Measurements from ENCODE around the gene KRTAP10-4.
"Not testable (repeated sequence)": the region's sequence is repeated elsewhere in the genome, so short reads cannot be mapped to it uniquely, and the experiment has no call there.

KRTAP10-4 gene

DNA sequence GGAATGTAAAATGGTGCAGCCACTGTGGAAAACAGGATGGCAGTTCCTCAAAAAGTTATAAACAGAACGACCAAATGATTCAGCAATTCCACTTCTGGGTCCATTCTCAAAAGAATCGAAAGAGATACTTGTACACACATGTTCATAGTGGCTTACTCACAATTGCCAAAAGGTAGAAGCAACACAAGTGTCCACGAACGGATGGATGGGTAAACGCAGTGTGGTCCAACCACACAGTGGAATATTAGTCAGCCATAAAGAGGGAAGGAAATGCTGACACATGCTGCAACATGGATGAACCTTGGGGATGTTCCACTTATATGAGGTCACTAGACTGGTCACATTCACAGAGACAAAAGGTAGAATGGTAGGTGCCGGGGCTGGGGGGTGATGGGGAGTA lies 38.8 kb upstream of the KRTAP10-4 start:
- no peak for DNase-seq (ENCODE audit: low read depth in 2 of 3, low spot score in 2 of 3)

DNA sequence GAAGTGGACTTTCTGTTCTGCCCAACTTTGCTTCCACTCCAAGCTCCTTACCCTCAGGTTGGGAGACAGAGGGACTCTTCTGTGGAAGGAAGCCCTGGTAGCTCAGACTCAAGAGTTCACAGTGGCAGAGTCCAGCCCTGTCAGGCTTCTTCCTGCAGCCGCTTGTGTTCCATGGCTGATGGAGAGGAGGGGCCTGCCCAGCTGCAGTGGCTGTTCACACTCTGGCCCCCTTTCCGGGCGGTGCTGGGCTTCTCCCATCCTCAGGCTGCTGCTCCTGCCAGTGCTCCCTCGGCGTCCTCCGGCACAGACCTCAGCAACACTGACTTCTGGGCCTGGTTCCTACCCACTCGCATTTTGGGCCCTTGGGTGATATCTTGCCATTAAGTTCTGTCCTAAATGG lies 37.6 kb upstream of the KRTAP10-4 start:
- DNase-seq (ENCODE audit: low read depth in 2 of 3, low spot score in 2 of 3) = no peak

DNA sequence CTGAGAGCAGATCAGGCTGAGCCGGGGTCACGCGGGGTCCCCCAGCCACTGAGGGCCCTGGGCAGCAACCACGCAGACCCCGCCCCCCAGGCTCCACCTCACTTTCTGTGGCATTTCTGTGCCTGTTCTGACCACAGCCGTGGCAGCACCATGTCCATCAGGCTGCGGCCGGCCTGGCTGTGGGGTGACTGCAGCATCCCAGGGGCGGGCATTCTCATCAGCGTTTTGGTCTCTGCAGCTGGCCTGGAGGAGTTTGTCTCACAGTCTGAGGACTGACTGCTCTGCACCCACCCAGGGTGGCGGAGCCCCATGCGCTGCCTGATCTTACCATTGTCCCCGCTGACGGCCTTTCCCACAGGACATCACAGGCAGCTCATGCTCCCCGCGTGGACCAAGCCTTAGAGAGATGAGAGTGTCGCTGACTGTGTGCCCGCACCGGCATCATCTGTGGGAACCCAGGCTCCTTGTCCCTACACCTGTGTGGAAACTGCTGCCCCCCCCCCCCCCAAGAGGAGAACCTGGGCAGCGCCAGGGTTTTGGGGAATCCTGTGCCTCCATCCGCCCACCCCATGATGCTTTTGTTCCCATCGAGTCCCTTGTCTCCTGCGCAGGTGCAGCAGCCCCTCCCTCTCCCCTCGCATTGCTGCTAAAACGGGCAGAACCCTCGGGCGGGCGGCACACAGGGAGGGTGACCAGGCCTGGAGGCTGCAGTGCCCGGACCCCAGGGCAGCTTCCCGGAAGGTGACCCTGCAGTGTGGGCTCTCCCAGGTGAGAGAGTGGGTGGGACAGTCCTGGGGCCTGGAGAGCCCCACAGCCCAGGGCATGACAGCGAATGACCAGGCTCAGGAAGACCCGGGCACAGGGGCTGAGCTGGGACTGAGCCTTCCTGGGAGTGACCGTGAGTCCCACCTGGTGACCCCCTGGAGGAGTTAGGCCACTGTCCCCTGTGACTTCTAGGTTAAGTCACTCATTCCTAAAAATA lies 35.3 kb upstream of the KRTAP10-4 start:
- no peak for DNase-seq (ENCODE audit: low read depth in 2 of 3, low spot score in 2 of 3)

DNA sequence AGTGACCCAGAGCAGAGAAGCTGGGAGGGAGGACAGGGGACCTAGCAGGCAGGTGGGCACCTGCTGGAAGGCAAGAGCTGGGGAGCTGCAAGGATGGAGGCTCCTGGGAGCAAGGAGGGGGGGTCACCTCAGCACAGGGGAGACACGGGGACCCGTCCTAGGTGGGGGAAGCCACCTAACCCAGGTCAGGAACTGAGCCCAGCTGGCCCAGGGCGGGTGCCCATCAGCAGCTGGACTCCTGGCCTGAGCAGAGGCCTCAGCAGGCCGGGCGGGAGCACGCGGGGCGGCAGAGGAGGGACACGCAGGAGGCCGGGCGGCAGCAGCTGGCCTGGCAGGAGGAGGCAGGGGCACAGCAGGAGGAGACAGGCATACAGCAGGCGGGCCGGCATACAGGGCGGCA lies 34.5 kb upstream of the KRTAP10-4 start:
- DNase-seq (ENCODE audit: low read depth in 2 of 3, low spot score in 2 of 3) = no peak

DNA sequence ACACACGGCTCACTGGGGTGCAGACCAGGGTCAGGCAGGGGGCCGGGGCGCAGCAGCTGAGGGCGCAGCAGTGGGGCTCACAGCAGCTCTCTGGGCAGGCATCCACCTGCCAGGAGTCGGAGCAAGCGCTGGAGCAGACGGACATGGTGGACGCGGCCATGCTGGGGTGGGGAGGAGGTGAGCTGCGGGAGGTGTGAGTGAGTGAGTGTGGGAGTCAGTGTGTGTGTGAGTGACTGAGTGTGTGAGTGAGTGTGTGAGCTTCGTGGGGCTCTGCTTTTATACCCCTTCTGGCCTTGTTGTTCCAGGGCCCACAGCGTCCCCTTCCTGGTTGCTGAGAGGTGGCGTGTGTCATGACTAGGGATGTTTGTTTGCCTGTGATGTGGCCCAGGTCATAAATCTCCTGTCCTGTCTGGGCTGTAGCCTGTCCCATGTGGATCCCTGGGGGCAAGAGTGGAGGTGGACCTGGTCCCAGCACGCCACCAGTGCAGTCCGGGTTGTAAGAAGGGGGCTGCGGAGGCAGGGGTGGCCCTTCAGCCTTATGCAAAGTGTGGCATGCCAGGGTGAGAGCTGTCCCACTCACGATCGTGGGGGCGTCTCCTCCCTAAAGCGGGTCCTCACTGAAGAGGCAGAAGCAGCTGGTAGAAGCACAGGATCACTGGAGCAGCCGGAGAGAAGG lies 33.4 kb upstream of the KRTAP10-4 start, which contains the start of gene KRTAP10-1:
Gene KRTAP10-1 (minus strand): TSS at position 205 of the 676 bp plus-strand sequence. CDS start 45 bp downstream, at position 160.
- DNase-seq (ENCODE audit: low read depth in 2 of 3, low spot score in 2 of 3) = no peak

DNA sequence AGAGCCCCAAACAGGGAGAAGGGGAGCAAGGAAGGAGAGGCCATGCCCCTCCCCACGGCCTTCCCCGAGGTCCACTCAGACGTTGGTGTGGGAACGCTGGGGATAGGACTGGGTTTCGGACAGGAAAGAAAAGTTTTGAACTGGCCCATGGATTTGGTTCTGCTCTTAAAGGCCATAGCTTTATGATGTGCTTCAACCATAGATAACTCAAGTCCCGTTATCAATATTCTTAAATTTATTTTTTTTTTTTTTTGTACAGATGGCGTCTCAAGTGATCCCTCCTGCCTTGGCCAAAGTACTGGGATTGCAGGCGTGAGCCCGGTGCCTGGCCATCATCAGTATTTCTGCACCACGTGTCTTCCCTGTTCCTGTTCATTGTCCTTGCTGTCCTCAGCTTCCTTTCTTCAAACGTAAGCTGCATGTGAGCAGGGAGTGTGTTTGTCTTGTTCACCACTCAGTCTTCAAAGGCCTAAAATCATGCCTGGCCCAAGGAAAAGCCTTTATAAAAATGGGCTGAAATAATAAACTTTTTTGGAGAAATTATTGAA lies 32.7 kb upstream of the KRTAP10-4 start:
- no peak for DNase-seq (ENCODE audit: low read depth in 2 of 3, low spot score in 2 of 3)

DNA sequence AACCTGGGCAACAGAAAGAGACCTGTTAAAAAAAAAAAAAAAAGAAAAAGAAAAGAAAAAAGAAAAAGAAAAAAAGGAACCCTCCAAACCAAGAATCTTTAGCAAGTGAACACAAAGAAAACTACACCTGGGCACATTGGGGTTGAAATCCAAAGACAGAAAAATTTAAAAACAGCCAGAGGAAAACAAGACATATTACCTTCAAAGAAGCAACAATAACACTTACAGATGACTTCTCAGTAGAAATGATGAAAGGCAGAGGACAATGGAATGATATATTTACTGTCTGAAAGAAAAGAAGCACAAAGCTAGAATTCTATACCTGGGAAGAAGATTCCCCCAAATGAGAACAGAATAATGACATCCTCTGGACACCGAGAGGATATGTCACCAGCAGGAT lies 30.8 kb upstream of the KRTAP10-4 start:
- DNase-seq (ENCODE audit: low read depth in 2 of 3, low spot score in 2 of 3) = no peak

DNA sequence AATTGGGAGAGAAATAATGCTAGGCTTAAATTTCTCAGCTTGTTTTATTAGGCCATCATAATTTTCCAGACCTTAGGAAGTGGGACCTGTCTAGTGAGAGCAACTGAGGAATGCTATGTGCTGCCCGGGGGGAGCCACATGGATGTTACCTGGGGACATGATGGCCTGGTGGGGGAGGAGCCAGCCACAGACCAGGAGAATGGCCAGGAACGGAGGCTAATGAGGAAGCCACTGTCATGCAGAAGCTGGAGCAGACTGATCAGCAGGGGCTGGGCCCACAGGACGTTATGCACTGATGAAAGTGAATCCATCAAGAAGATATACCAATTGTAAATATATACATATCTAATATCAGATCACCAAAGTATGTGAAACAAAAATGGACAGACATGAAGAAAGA lies 29.0 kb upstream of the KRTAP10-4 start:
- DNase-seq (ENCODE audit: low read depth in 2 of 3, low spot score in 2 of 3) = no peak

DNA sequence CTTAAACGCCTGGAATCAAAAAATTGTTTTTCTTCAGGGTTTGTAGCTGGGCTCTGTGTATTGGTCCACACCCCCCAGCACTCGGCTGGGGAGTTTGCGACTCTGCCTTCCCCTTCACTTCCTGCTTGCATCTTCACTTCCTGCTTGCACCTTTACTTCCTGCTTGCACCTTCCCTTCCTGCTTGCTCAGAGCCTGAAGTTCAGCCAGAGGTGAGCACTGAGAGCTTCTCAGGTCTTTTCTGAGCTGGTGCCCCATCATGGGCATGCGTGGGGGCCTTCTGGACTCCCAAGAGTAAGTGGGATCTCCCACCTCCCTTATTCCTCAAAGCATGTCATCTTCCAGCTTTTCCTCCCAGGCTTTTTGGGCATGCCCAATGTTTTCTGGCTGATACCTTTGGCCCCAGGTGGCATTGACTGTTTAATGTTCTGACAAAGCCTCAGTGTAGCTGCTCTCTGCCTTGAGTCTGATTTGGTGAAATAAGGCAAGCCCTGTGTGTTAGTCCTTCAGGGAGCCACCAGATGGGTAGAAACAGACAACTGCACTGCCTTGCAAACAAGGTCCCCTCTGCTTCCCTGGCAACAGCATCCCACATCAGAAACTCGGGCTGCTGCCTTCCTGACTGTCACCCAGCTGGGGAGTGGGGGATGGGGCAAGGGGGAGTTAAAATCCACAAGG lies 25.7 kb upstream of the KRTAP10-4 start:
- no peak for DNase-seq (ENCODE audit: low read depth in 2 of 3, low spot score in 2 of 3)

DNA sequence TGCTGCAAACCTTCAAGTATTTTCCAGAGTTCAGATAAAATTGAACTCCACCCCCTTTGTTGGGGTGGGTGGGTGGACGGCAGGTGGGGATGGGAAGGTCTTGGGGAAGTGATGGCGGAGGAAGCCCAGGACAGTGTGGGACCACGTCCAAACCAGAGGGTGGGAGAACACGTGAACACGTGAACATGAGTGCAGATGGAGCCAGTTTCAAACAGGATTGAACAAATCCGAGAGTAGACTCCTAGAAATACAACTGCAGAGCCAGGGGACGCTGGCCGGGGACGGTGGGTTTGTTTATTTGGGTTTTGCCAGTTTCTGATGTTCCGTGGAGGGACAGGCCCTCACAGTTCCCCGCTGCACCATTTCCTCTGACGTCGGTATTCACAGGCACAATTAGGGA lies 25.1 kb upstream of the KRTAP10-4 start:
- DNase-seq (ENCODE audit: low read depth in 2 of 3, low spot score in 2 of 3) = no peak

DNA sequence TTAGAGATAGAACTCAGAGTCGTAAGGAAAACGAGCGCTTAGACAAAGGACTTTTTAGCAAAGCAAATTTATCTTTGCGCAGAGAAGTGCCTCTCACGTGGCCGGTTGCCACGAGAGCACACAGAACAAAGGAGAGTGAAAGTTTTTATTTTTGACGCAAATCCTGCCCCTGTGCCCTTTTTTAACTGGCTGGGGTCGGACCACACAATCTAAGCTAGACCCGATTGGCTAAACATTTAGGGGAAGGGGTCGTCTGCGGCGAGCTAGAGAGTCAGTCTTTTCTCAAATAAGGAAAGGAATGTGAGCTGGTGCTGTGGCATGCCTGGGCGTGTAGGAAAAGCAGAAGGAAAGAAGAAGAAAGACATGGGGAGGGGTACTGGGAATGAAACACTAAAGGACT lies 24.6 kb upstream of the KRTAP10-4 start:
- no peak for DNase-seq (ENCODE audit: low read depth in 2 of 3, low spot score in 2 of 3)

DNA sequence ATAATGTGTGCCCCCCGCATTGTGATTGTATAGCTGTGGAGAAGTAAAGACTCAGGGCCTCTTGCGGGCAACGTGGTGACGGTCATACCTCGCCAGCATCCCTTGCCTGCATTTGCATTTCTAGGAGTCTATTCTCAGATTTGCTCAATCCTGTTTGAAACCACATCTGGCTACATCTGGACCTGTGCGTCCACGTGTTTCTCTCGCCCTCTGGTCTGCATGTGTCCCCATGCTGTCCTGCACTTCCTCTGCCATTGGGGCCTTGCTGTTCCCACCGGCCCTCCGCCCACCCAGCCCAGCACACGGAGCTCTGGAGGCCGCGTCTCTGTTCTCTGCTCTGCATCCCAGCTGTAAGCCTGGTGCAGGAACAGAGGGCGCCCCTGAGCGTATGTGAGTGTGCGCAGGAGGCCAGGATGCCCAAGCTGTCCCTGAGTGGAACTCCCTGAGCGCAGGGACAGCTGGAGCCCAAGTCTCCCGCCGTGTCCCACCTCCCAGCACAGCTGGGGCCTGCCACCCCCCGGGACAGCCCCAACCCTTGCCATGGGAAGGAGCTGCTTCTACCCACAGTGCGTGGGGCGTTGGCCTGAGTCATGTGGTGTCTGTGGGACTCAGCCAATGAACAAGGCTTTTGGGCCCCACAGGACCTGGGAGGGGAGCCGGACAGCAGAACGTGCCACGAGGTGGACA lies 23.9 kb upstream of the KRTAP10-4 start:
- no peak for DNase-seq (ENCODE audit: low read depth in 2 of 3, low spot score in 2 of 3)

DNA sequence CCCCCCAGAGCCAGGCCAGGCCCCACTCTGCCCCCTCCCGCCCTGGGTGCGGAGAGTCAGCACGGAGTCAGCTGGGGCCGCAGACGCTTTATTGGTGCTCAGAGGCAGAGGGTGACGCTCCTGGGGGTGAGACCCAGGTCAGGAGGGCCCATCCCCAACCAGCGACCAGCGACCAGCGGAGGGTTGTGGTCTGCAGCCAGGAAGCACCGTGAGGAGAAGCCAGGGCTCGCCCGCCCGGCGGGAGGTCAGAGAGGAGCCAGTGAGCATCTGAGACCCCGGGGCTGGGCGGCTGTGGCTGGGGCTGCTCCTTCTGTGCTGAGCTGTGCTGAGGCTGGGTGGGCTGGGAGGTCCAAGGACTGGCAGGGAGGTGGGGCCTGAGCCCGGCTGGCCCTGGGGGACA lies 23.2 kb upstream of the KRTAP10-4 start:
- not testable (repeated sequence) for DNase-seq (ENCODE audit: low read depth in 2 of 3, low spot score in 2 of 3)

DNA sequence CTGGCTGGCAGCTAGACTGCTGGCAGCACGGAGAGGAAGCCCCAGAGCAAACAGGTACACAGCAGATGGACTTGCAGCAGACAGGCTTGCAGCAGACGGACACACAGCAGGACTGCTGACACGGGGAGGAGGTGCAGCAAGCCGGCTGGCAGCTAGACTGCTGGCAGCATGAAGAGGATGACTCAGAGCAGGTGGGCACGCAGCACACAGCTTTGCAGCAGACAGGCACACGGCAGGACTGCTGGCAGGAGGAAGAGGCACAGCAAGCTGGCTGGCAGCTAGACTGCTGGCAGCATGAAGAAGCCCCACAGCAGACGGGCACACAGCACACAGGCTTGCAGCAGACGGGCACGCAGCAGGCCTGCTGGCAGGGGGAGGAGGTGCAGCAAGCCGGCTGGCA lies 22.7 kb upstream of the KRTAP10-4 start:
- DNase-seq (ENCODE audit: low read depth in 2 of 3, low spot score in 2 of 3) = no peak

DNA sequence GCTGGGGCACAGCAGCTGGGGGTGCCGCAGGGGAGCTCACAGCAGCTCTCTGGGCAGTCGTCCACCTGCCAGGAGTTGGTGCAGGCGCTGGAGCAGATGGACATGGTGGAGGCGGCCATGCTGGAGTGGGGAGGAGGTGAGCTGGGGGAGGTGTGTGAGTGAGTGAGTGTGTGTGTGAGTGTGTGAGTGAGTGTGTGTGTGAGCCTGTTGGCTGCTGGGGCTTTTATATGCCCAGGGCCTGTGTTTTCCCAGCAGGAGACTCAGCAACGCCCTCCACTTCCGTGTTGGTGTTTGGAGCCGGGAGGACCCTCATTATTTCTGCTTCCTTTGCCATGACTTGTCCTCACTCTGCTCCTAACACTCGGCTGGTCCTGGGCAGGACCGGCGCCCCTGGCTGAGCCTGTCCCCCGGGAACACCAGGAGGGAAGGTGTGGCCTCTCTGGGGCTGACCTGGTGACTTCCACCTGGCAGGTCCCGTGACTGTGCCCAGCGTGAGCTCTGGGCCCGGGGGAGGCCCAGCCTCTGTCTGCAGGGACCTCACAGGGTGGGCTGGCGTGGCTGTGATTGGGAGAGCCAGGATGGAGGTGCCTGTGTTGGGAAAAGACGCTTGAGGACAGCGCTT lies 22.1 kb upstream of the KRTAP10-4 start, which contains the start of gene KRTAP10-2:
Gene KRTAP10-2 (minus strand): TSS at position 166 of the 622 bp plus-strand sequence. CDS start 47 bp downstream, at position 119.
- DNase-seq (ENCODE audit: low read depth in 2 of 3, low spot score in 2 of 3) = no peak

DNA sequence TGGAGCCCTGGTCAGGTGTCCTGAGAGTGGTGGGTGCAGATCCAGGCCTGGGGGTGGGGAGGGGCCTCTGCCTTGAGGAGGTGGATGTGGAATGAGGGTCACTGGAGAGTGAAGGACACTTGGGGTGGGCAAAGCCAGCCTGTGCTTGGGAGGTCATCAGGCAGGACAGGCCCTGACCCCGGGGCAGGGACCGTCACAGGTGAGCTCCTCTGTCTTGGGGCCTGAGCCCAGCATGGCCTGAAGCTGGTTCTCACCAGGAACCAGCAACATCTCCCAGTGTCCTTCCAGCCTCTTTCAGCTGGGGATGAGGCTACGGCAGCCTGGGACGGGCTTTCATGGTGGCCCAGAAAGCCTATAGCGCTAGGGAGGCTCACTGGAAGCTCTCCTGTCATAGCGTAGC lies 21.4 kb upstream of the KRTAP10-4 start:
- DNase-seq (ENCODE audit: low read depth in 2 of 3, low spot score in 2 of 3) = no peak

DNA sequence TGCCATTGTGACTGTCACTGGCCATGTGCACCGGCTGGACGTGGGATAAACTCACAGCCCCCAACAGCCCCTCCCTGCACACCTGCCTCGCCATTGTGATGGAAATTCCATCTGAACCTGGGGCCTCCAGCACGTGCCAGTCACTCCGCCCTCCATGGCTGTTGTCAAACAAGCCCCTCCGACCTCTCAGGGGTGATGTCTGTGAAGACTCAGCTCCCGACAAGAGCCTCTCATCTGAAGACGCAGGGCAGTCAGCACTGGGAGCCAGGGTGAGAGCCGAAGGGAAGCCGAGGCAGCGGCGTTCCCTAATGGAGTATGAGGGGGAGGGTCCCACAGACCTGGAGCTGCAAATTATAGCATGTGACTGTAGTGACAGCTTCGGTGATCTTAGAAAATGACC lies 20.8 kb upstream of the KRTAP10-4 start:
- DNase-seq (ENCODE audit: low read depth in 2 of 3, low spot score in 2 of 3) = no peak

DNA sequence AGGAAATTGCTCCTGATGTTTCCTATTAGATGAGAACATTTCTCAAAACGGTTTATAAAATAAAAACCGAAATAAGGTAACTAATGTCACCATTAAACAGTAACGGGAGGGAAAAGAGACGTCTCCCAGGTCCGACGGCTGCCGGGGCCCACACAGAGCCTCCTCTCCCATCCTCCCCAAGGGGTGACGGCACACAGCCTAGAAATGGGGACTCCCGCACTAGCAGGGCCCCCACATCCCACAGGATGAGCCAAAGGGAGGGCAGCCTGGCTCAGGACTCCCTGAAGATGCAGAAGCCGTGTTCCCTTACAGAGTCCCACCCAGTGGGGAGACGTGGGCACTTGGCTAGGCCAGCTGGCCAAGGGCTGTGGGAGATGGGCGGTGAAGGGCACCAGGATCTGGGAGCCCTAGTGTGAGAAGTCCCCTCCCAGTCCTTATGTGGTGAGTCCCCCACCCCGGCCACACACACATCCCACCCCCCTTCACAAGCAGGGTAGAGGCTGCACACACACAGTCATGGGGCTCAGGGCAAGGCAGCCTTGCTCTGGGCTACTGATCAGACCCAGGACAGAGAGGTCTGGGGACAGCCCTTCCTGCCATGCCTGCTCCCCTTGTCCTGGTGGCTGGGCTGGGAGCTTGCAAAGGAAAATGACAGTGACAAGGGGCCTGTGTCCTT lies 18.2 kb upstream of the KRTAP10-4 start:
- DNase-seq (ENCODE audit: low read depth in 2 of 3, low spot score in 2 of 3) = no peak

DNA sequence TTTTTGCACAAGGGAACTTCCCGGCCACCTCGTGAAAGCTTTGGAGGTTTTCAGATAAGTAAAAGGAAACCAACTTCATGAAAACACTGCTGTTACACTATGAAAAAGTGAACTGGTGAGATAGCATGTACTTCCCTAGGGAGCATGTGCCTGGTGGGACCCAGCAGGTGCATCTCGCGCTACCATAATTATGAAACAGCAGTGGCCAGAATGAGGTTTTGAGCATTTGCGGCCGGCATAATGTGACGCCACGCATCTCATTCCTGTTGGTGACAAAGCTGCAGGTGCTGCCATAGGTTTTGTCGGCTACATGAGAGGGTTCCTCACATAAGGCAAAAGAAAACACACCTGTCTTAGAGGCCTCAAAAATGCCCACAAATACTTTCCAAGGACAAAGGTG lies 16.6 kb upstream of the KRTAP10-4 start:
- no peak for DNase-seq (ENCODE audit: low read depth in 2 of 3, low spot score in 2 of 3)
